ENCODE data around the gene NEK9.

NEK9 gene

DNA sequence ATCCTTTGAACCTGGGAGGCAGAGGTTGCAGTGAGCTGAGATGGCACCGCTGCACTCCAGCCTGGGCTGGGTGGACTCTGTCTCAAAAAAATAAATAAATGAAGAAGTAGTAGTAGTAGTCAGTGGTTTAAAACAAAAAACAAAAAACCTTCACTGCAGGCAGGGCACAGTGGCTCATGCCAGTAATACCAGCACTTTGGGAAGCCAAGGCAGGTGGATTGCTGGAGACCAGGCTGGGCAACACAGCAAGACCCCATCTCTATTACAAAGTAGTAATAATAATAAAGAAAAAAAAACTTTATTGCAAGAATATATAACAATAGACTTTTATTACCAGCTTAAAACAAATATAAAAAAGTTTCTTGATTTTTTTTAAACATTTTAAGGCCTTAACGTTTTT is 13.8 kb upstream of the NEK9 start:
- H3K79me2 ChIP-seq (ENCODE audit: insufficient read depth, low read length), result 0 out of 2 replicates have a peak, but pooled peaks cover 6% of the 10 kb centered on the region

GRCh38 chr14:75139185-75139584 is 12.3 kb upstream of the NEK9 start:
- no peaks in the 10 kb centered on the region for H3K9me2 ChIP-seq (ENCODE audit: low read depth, low read length)
- H3K4me1 ChIP-seq (ENCODE audit: insufficient read depth, low read length, severe bottlenecking), result peaks cover 14% of the 10 kb centered on the region
- H3K4me3 ChIP-seq (ENCODE audit: low read depth, low read length, poor library complexity, severe bottlenecking), result no peak overlapping the region
- H2AFZ ChIP-seq (ENCODE audit: low read length), result no peak overlapping the region
- 0 out of 2 replicates have a peak, but pooled peaks cover 6% of the 10 kb centered on the region for H3K79me2 ChIP-seq (ENCODE audit: insufficient read depth, low read length)
- no peak overlapping the region for H3K9ac ChIP-seq (ENCODE audit: low read length)
- no peaks in the 10 kb centered on the region for H3K9me3 ChIP-seq (ENCODE audit: low read length)
- H3K4me2 ChIP-seq (ENCODE audit: low read length), result no peak overlapping the region
- no peaks in the 10 kb centered on the region for H4K20me1 ChIP-seq (ENCODE audit: insufficient read depth, low read length)
- H3K27ac ChIP-seq (ENCODE audit: low read depth, low read length, poor library complexity, severe bottlenecking), result no peak overlapping the region
- no peaks in the 10 kb centered on the region for H3K27me3 ChIP-seq (ENCODE audit: insufficient read depth, low read length)
- H3F3A ChIP-seq (ENCODE audit: insufficient read depth, low read length), result no peaks in the 10 kb centered on the region
- TF ChIP-seq EZH2 (IDR thresholded peaks at IDR 0.05; ENCODE audit: borderline replicate concordance, low read length) (no peak), CTCF (IDR thresholded peaks at IDR 0.05; ENCODE audit: low read length) (no peak)
- H3K36me3 ChIP-seq (ENCODE audit: insufficient read depth, low read length), result peaks cover 22% of the 10 kb centered on the region

More for the DNA sequence above, 13.8 kb upstream of the NEK9 start:
- Histone ChIP-seq H3K27ac (ENCODE audit: low read depth, low read length, poor library complexity, severe bottlenecking) (no peak overlapping the region), H3K36me3 (ENCODE audit: insufficient read depth, low read length) (peaks cover 21% of the 10 kb centered on the region), H4K20me1 (ENCODE audit: insufficient read depth, low read length) (no peaks in the 10 kb centered on the region), H3K4me2 (ENCODE audit: low read length) (no peak overlapping the region), H3K9me3 (ENCODE audit: low read length) (no peaks in the 10 kb centered on the region), H3K27me3 (ENCODE audit: insufficient read depth, low read length) (no peaks in the 10 kb centered on the region), H3K9ac (ENCODE audit: low read length) (no peak overlapping the region), H3K9me2 (ENCODE audit: low read depth, low read length) (no peaks in the 10 kb centered on the region), H3K4me1 (ENCODE audit: insufficient read depth, low read length, severe bottlenecking) (peaks cover 14% of the 10 kb centered on the region), H3F3A (ENCODE audit: insufficient read depth, low read length) (no peaks in the 10 kb centered on the region), H2AFZ (ENCODE audit: low read length) (no peak overlapping the region), H3K4me3 (ENCODE audit: low read depth, low read length, poor library complexity, severe bottlenecking) (no peak overlapping the region)
- TF ChIP-seq EZH2 (IDR thresholded peaks at IDR 0.05; ENCODE audit: borderline replicate concordance, low read length) (no peak), CTCF (IDR thresholded peaks at IDR 0.05; ENCODE audit: low read length) (no peak)

DNA sequence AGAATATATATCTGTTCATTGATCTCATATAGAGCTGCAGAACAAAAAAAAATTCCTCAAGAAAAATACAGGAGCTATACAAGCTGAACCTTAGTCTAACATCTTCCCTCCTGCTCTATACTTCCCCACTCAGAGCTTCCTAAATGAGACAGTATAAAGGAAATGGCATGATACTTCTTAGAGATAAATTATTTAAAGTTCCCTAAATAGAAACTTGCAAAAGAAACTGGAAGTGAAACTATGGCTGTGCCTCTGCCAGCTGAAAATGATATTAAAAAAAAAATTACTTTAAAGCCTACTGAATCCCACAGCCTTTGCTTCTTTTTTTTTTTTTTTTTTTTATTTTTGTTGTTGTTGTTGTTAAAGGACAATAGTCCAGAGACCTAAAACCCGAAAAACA is 11.6 kb upstream of the NEK9 start:
- Histone ChIP-seq H3K9ac (ENCODE audit: low read length) (no peak overlapping the region), H3K4me2 (ENCODE audit: low read length) (no peak overlapping the region), H3K36me3 (ENCODE audit: insufficient read depth, low read length) (peaks cover 28% of the 10 kb centered on the region), H3K79me2 (ENCODE audit: insufficient read depth, low read length) (0 out of 2 replicates have a peak, but pooled peaks cover 6% of the 10 kb centered on the region), H4K20me1 (ENCODE audit: insufficient read depth, low read length) (no peaks in the 10 kb centered on the region), H3K9me2 (ENCODE audit: low read depth, low read length) (no peaks in the 10 kb centered on the region), H2AFZ (ENCODE audit: low read length) (no peak overlapping the region), H3F3A (ENCODE audit: insufficient read depth, low read length) (no peaks in the 10 kb centered on the region), H3K27me3 (ENCODE audit: insufficient read depth, low read length) (no peaks in the 10 kb centered on the region), H3K4me3 (ENCODE audit: low read depth, low read length, poor library complexity, severe bottlenecking) (no peak overlapping the region), H3K4me1 (ENCODE audit: insufficient read depth, low read length, severe bottlenecking) (peaks cover 14% of the 10 kb centered on the region), H3K9me3 (ENCODE audit: low read length) (no peaks in the 10 kb centered on the region), H3K27ac (ENCODE audit: low read depth, low read length, poor library complexity, severe bottlenecking) (no peak overlapping the region)
- TF ChIP-seq EZH2 (IDR thresholded peaks at IDR 0.05; ENCODE audit: borderline replicate concordance, low read length) (no peak), CTCF (IDR thresholded peaks at IDR 0.05; ENCODE audit: low read length) (no peak)

All from OCI-LY1 (cell line).